H9 (cell line): ENCODE measurements around the gene RAI1. TPM values are rescaled to one million over a fixed set of nuclear protein-coding genes. Genes with fewer than 3 reads are reported as not detected.
A peak's percentile ranks its signal among the peaks of the same experiment; 100 is the strongest.

Experiments used
- DNase-seq: peaks from one replicate; pipeline ENCODE4 v3.0.0-alpha.2; 2017
- H2AFZ ChIP-seq: one replicate; pipeline ENCODE4 v1.6.1; 2013; ENCODE audit warnings: mild to moderate bottlenecking, low read length, control low read depth, moderate library complexity
- H2AK5ac ChIP-seq: 2 replicates; pipeline ENCODE4 v1.6.1; 2013; ENCODE audit warnings: low read length, control low read depth, mixed read lengths; ENCODE audit not compliant: insufficient read length
- H2BK120ac ChIP-seq: one replicate; pipeline ENCODE4 v1.6.1; 2013; ENCODE audit warnings: low read depth, mild to moderate bottlenecking, low read length, control low read depth, inconsistent platforms; ENCODE audit not compliant: poor library complexity, severe bottlenecking
- H2BK12ac ChIP-seq: 2 replicates; pipeline ENCODE4 v1.6.1; 2013; ENCODE audit warnings: low read length, control low read depth, mixed read lengths, low read depth; ENCODE audit not compliant: insufficient read length
- H2BK15ac ChIP-seq: 2 replicates; pipeline ENCODE4 v1.6.1; 2013; ENCODE audit warnings: low read depth, low read length, control low read depth
- H2BK20ac ChIP-seq: one replicate; pipeline ENCODE4 v1.6.1; 2013; ENCODE audit warnings: low read depth, mild to moderate bottlenecking, low read length, control low read depth, inconsistent platforms; ENCODE audit not compliant: poor library complexity, severe bottlenecking
- H2BK5ac ChIP-seq: 2 replicates; pipeline ENCODE4 v1.6.1; 2013; ENCODE audit warnings: low read length, control low read depth, mixed read lengths; ENCODE audit not compliant: insufficient read length
- H3K14ac ChIP-seq: 2 replicates; pipeline ENCODE4 v1.6.1; 2013; ENCODE audit warnings: low read length, control low read depth; ENCODE audit not compliant: insufficient read depth
- H3K18ac ChIP-seq: 2 replicates; pipeline ENCODE4 v1.6.1; 2013; ENCODE audit warnings: low read depth, mild to moderate bottlenecking, mixed read lengths, low read length, control low read depth; ENCODE audit not compliant: insufficient read length
- H3K23ac ChIP-seq: 2 replicates; pipeline ENCODE4 v1.6.1; 2013; ENCODE audit warnings: low read length, control low read depth, mixed read lengths, low read depth; ENCODE audit not compliant: insufficient read length
- H3K23me2 ChIP-seq: 2 replicates; pipeline ENCODE4 v1.6.1; 2013; ENCODE audit warnings: low read depth, mild to moderate bottlenecking, mixed read lengths, low read length, control low read depth; ENCODE audit not compliant: insufficient read length, poor library complexity, severe bottlenecking
- H3K27ac ChIP-seq: 2 replicates; pipeline ENCODE4 v1.5.1; 2013; ENCODE audit warnings: low read length, control low read depth, mixed read lengths, low read depth; ENCODE audit not compliant: insufficient read length
- H3K27me3 ChIP-seq: 2 replicates; pipeline ENCODE4 v1.6.1; 2013; ENCODE audit warnings: low read length, control low read depth, inconsistent platforms; ENCODE audit not compliant: insufficient read depth
- H3K4ac ChIP-seq: 2 replicates; pipeline ENCODE4 v1.6.1; 2013; ENCODE audit warnings: low read depth, mild to moderate bottlenecking, control low read depth, inconsistent platforms, low read length, moderate library complexity
- H3K4me1 ChIP-seq: 2 replicates; pipeline ENCODE4 v1.6.1; 2013; ENCODE audit warnings: low read length, control low read depth, inconsistent platforms; ENCODE audit not compliant: insufficient read depth
- H3K4me2 ChIP-seq: 2 replicates; pipeline ENCODE4 v1.6.1; 2013; ENCODE audit warnings: low read length, control low read depth, mixed read lengths; ENCODE audit not compliant: insufficient read length, insufficient read depth
- H3K56ac ChIP-seq: 2 replicates; pipeline ENCODE4 v1.6.1; 2013; ENCODE audit warnings: low read depth, mild to moderate bottlenecking, mixed read lengths, low read length, control low read depth; ENCODE audit not compliant: insufficient read length
- H3K79me1 ChIP-seq: 2 replicates; pipeline ENCODE4 v1.6.1; 2013; ENCODE audit warnings: low read depth, mild to moderate bottlenecking, moderate library complexity, low read length, control low read depth, inconsistent platforms; ENCODE audit not compliant: insufficient read depth, poor library complexity, severe bottlenecking
- H3K79me2 ChIP-seq: 2 replicates; pipeline ENCODE4 v1.6.1; 2013; ENCODE audit warnings: low read length, control low read depth, inconsistent platforms; ENCODE audit not compliant: insufficient read depth
- H3K9ac ChIP-seq: 2 replicates; pipeline ENCODE4 v1.6.1; 2013; ENCODE audit warnings: low read length, control low read depth, mixed read lengths; ENCODE audit not compliant: insufficient read length; ENCODE audit errors: extremely low read depth
- H3K9me3 ChIP-seq: one replicate; pipeline ENCODE4 v1.6.1; 2013; ENCODE audit warnings: low read depth, low read length, inconsistent platforms; ENCODE audit not compliant: control insufficient read depth
- H3T11ph ChIP-seq: one replicate; pipeline ENCODE4 v1.6.1; 2013; ENCODE audit warnings: mild to moderate bottlenecking, low read length, control low read depth, inconsistent platforms
- H4K20me1 ChIP-seq: one replicate; pipeline ENCODE4 v1.6.1; 2013; ENCODE audit not compliant: control insufficient read depth, insufficient read length, insufficient read depth
- H4K5ac ChIP-seq: 2 replicates; pipeline ENCODE4 v1.6.1; 2013; ENCODE audit warnings: low read depth, mild to moderate bottlenecking, mixed read lengths, low read length, control low read depth; ENCODE audit not compliant: insufficient read length
- H4K8ac ChIP-seq: replicated peaks from 2 replicates; pipeline ENCODE4 v1.6.1; 2013; ENCODE audit warnings: low read length, control low read depth, mixed read lengths, low read depth; ENCODE audit not compliant: insufficient read length
- H4K91ac ChIP-seq: 2 replicates; pipeline ENCODE4 v1.6.1; 2013; ENCODE audit warnings: low read depth, mild to moderate bottlenecking, moderate library complexity, mixed read lengths, low read length, control low read depth; ENCODE audit not compliant: insufficient read length
- H3K27ac Mint-ChIP-seq, 3 experiments: 2 replicates in 2 of 3; 3 replicates in 1 of 3; pipeline ENCODE4 v1.8.0; 2020 to 2021; ENCODE audit warnings: mixed read lengths in 3 of 3, mild to moderate bottlenecking in 1 of 3, moderate library complexity in 1 of 3
- H3K27me3 Mint-ChIP-seq: 2 replicates; pipeline ENCODE4 v1.8.0; 2021; ENCODE audit warnings: low read depth, mild to moderate bottlenecking, moderate library complexity, mixed read lengths
- H3K36me3 Mint-ChIP-seq, 3 experiments: 2 replicates in 2 of 3; 3 replicates in 1 of 3; pipeline ENCODE4 v1.8.0; 2020 to 2021; ENCODE audit warnings: low read depth in 3 of 3, mixed read lengths in 3 of 3; ENCODE audit not compliant: insufficient read depth in 1 of 3
- H3K4me1 Mint-ChIP-seq, 2 experiments: 2 replicates each; pipeline ENCODE4 v1.8.0; 2020; ENCODE audit warnings: mixed read lengths in 2 of 2
- H3K4me3 Mint-ChIP-seq, 2 experiments: 2 replicates in 1 of 2; 3 replicates in 1 of 2; pipeline ENCODE4 v1.8.0; 2020 to 2021; ENCODE audit warnings: mild to moderate bottlenecking in 2 of 2, mixed read lengths in 2 of 2, moderate library complexity in 1 of 2
- H3K9me3 Mint-ChIP-seq, 2 experiments: 2 replicates in 1 of 2; 3 replicates in 1 of 2; pipeline ENCODE4 v1.8.0; 2020; ENCODE audit warnings: mild to moderate bottlenecking in 2 of 2, mixed read lengths in 2 of 2, moderate library complexity in 1 of 2
- WGBS: extraction: QIAGEN DNeasy Blood & Tissue Kit; methylation state at CpG from one replicate; pipeline ENCODE4 v1.1.7; 2013; ENCODE audit warnings: missing lambda C conversion rate, low lambda C conversion rate, mixed read lengths; ENCODE audit not compliant: insufficient read length; ENCODE audit errors: extremely low coverage; 5-methylcytosine and 5-hydroxymethylcytosine counted together
- total RNA-seq: library from RNA; stranded (reverse); gene quantifications from 2 replicates; pipeline ENCODE4 v1.2.1, GENCODE V29; 2021
- TF ChIP-seq, protein P1 (sequence below): fragments of 200-600 bp; sonication (generic); conservative IDR thresholded peaks from 3 replicates; pipeline ENCODE4 v1.8.0; 2021; ENCODE audit warnings: antibody characterized with exemption, mild to moderate bottlenecking

The RAI1 gene
- total RNA-seq, 1 experiment from 2014 or later = 1.5 TPM

DNA sequence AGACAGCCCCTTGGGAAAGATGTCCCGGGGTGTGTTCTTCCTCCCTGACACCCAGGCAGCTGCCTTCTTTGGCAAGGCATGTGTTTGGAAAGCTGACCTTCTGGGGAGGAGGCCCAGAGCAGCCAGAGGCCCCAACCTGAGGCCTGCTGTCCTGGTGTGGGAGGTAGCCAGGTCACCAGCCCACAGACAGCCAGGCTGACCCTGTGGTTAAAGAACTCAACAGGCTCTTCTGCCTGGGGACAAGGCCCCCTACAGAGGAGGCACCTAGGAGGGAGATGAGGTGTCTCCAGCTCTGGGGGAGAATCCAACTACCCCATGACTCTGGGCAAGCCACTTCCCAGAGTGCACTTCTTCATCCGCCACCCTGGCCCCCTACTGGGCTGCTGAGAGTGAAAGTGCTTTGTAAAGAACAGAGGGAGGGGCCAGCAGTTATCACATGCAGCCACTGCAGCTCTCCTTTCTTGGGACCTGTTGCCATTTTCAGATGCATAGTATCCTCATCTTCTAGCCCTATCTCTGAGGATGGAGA, 168.7 kb downstream of the RAI1 start:
- Histone ChIP-seq H2AK5ac (no peak overlapping the region), H3K4me2 (no peak overlapping the region), H3K4ac (no peak overlapping the region), H3K79me2 (no peaks in the 10 kb centered on the region), H3K23ac (no peak overlapping the region), H3K4me1 (no peaks in the 10 kb centered on the region; the same call in 1 of the 2 replicates), H4K8ac (no peak overlapping the region), H3K9me3 (no peaks in the 10 kb centered on the region), H3K18ac (no peak overlapping the region), H4K91ac (no peak overlapping the region), H3K23me2 (no peaks in the 10 kb centered on the region), H4K5ac (no peak overlapping the region), H2BK20ac (no peak overlapping the region), H2BK12ac (no peak overlapping the region), H3K79me1 (no peaks in the 10 kb centered on the region), H2AFZ (no peak overlapping the region), H4K20me1 (no peaks in the 10 kb centered on the region), H3K56ac (no peak overlapping the region), H2BK15ac (no peak overlapping the region), H3K27ac (no peak overlapping the region), H2BK5ac (no peak overlapping the region), H3T11ph (no peak overlapping the region), H3K9ac (no peak overlapping the region), H2BK120ac (no peak overlapping the region), H3K14ac (peak overlapping the region; percentile 4; the same call in 1 of the 2 replicates), H3K27me3 (no peaks in the 10 kb centered on the region)
- Mint-ChIP-seq H3K27me3 (no peaks in the 10 kb centered on the region; the same call in 1 of the 2 replicates), H3K36me3 (no peaks in the 10 kb centered on the region), H3K4me3 (0 out of 5 replicates have a peak overlapping the region, but pooled peaks of 1 of the 2 experiments have one; percentile 28), H3K9me3 (no peaks in the 10 kb centered on the region), H3K27ac (no peak overlapping the region), H3K4me1 (peaks cover 41 to 66% of the 10 kb centered on the region in 2 experiments)
- DNase-seq = peak; percentile 53
- TF ChIP-seq, protein P1, sequence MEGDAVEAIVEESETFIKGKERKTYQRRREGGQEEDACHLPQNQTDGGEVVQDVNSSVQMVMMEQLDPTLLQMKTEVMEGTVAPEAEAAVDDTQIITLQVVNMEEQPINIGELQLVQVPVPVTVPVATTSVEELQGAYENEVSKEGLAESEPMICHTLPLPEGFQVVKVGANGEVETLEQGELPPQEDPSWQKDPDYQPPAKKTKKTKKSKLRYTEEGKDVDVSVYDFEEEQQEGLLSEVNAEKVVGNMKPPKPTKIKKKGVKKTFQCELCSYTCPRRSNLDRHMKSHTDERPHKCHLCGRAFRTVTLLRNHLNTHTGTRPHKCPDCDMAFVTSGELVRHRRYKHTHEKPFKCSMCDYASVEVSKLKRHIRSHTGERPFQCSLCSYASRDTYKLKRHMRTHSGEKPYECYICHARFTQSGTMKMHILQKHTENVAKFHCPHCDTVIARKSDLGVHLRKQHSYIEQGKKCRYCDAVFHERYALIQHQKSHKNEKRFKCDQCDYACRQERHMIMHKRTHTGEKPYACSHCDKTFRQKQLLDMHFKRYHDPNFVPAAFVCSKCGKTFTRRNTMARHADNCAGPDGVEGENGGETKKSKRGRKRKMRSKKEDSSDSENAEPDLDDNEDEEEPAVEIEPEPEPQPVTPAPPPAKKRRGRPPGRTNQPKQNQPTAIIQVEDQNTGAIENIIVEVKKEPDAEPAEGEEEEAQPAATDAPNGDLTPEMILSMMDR = no peak
- no CpG with 5 or more reads among the region's 2 CpGs for WGBS
